ENCODE results near the gene RHBDL3.

The RHBDL3 gene, protein sequence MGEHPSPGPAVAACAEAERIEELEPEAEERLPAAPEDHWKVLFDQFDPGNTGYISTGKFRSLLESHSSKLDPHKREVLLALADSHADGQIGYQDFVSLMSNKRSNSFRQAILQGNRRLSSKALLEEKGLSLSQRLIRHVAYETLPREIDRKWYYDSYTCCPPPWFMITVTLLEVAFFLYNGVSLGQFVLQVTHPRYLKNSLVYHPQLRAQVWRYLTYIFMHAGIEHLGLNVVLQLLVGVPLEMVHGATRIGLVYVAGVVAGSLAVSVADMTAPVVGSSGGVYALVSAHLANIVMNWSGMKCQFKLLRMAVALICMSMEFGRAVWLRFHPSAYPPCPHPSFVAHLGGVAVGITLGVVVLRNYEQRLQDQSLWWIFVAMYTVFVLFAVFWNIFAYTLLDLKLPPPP

DNA sequence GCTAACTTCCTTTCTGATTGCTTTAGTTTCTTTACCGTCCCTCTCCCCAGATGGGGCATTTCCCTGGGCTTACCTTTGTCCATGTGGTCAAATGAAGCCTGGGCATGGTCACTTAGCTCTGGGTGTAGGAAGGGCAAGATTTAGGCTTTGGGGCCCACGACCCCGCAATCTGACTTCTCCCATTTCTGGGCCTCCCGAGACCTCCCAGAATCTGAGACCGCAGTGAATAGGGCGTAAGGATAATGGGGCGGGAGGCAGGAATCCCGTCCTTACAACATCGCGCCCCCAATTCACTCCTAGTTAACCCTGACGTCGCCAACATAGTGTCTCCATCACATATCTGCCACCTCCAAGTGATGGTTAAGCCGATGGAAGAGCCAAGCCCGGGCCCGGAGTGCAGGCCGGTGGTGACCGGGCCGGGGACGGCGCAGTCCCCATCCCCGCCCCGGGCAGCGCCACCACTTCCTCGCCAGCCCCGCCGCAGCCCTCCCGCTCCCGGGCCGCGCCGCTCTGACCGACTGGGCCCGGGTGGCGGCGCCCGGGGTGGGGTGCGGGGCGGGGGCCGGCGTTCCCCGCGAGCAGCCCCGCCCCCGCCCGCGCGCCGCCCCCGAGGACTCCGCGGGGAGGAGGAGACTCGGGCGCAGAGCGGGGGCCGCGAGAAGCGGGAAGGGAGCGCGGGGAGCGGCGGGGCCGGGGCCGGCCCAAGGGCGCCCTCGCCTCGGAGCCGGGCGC lies at the start of gene RHBDL3:
TSS of gene RHBDL3 (plus strand) at position 641 of the 732 bp plus-strand sequence. CDS start 358 bp downstream, outside the sequence.
- Histone ChIP-seq H3K36me3 (no peaks in the 10 kb centered on the region), H3K27ac (no peak within 1 kb of the TSS), H3K4me1 (peaks cover 15% of the 10 kb centered on the region), H4K20me1 (peaks cover 41% of the 10 kb centered on the region), H3K9ac (peak within 1 kb of the TSS; percentile 61), H3K4me3 (peak within 1 kb of the TSS; percentile 72), H3K9me3 (no peaks in the 10 kb centered on the region), H3K27me3 (peaks cover 93% of the 10 kb centered on the region), H3K4me2 (peak within 1 kb of the TSS; percentile 99)
- no peak for TF ChIP-seq Cebpa-rat (IDR thresholded peaks at IDR 0.05)

DNA sequence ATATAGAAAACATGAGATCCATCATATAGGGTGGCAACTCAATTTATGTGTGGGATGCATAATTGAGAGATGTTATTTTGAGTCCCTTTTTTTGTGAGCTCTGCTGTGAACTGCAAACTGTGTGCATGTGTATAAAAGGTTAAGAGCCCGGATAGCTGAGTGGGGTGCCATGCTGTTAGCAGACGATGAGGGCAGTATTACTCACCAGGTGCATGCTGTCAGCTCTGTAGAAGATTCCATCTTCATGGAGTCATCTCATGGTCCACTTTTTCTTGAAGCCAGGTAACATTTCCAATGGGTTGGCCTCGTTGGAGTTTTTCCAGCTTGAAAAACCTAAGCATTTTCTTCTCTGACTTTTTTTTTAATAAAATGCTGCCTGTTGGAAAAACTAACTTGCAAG lies 43.0 kb upstream of the RHBDL3 start:
- H3K9me3 ChIP-seq: no peaks in the 10 kb centered on the region
- H3K4me2 ChIP-seq: no peak overlapping the region
- TF ChIP-seq Cebpa-rat (IDR thresholded peaks at IDR 0.05): no peak
- no peak overlapping the region for H3K27ac ChIP-seq
- H4K20me1 ChIP-seq: no peaks in the 10 kb centered on the region
- H3K4me1 ChIP-seq: no peaks in the 10 kb centered on the region
- no peak overlapping the region for H3K9ac ChIP-seq
- H3K36me3 ChIP-seq: peaks cover 15% of the 10 kb centered on the region; the same call in 1 of the 2 replicates
- no peaks in the 10 kb centered on the region for H3K27me3 ChIP-seq
- H3K4me3 ChIP-seq: no peak overlapping the region

DNA sequence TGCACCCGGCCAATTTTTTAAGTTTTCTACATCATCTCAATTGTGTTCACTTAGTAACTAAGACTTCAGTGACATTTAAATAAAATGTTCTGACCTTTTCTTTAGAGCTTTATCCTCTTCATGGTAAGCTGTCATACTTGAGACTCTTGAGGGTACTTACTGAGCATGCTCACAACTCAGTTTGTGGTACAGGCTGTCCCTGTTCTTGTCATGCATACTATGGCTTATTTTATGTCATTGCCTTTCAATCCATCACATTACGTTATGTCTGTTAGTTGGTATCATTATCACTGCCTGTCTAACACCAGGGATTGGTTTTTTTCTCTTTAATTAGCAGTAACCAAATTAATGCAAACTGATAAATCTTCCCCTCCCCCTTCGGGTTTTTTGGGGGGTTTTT lies 41.9 kb upstream of the RHBDL3 start:
- Histone ChIP-seq H3K27me3 (no peaks in the 10 kb centered on the region), H3K4me2 (no peak overlapping the region), H3K9me3 (no peaks in the 10 kb centered on the region), H3K4me3 (no peak overlapping the region), H4K20me1 (no peaks in the 10 kb centered on the region), H3K4me1 (no peaks in the 10 kb centered on the region), H3K27ac (no peak overlapping the region), H3K9ac (no peak overlapping the region), H3K36me3 (peaks cover 6% of the 10 kb centered on the region; the same call in 1 of the 2 replicates)
- no peak for TF ChIP-seq Cebpa-rat (IDR thresholded peaks at IDR 0.05)

DNA sequence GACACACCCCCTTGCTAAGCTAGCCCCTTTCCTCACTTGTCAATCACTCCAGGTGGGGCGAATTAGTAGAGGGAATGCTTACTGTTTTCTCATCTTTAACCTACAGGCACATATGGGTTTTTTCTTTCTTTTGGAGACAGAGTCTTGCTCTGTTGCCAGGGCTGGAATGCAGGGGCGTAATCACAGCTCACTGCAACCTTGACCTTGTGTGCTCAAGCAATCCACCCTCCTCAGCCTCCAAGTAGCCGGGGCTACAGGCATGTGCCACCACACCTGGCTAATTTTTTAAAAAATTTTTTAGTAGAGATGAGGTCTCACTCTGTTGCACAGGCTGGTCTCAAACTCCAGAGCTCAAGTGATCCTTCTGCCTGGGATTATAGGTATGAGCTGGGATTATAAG lies 38.7 kb upstream of the RHBDL3 start:
- no peak for TF ChIP-seq Cebpa-rat (IDR thresholded peaks at IDR 0.05)
- no peaks in the 10 kb centered on the region for H3K27me3 ChIP-seq
- no peaks in the 10 kb centered on the region for H3K9me3 ChIP-seq
- no peak overlapping the region for H3K9ac ChIP-seq
- H3K4me2 ChIP-seq: no peak overlapping the region
- H3K4me1 ChIP-seq: no peaks in the 10 kb centered on the region
- peaks cover 6% of the 10 kb centered on the region; the same call in 1 of the 2 replicates for H3K36me3 ChIP-seq
- no peak overlapping the region for H3K4me3 ChIP-seq
- H4K20me1 ChIP-seq: no peaks in the 10 kb centered on the region
- H3K27ac ChIP-seq: no peak overlapping the region

DNA sequence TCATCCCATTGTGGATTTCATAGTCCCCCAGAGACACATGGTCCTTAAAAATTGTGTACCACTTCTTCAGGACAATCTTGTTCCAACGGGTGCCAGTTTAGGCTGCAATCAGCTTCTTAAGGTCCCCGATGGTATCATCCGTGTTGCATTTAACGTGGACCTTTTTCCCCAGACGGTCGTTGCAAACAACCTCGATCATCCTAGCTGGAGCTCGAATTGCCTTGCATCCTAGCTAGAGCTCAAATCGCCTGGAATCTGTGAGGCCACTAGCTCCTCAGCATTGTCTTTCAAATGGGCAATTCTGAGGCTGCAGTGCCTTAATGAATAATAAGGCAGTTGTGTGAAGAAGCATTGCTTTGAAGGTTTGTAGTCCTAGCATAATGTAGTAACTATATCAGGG lies 37.7 kb upstream of the RHBDL3 start:
- H3K9me3 ChIP-seq: no peaks in the 10 kb centered on the region
- H3K36me3 ChIP-seq: peaks cover 6% of the 10 kb centered on the region; the same call in 1 of the 2 replicates
- H3K9ac ChIP-seq: no peak overlapping the region
- H4K20me1 ChIP-seq: no peaks in the 10 kb centered on the region
- no peak overlapping the region for H3K27ac ChIP-seq
- no peaks in the 10 kb centered on the region for H3K4me1 ChIP-seq
- no peaks in the 10 kb centered on the region for H3K27me3 ChIP-seq
- no peak overlapping the region for H3K4me2 ChIP-seq
- no peak overlapping the region for H3K4me3 ChIP-seq
- no peak for TF ChIP-seq Cebpa-rat (IDR thresholded peaks at IDR 0.05)

DNA sequence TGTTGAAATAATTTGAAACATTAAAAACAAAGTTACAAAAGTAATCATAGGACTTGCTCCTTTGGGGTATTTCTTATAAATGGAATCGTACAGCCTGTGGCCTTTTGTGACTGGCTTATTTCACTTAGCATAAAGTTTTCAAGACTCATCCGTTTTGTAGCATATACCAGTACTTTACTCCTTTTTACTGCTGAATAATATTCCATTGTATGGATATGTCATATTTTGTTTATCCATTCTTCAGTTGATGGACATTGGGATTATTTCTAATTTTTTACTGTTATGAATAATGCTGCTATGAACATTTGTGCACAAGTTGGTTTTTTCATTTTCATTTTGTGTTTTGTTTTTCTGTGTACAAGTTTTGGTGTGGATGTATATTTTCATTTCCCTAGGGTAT lies 30.0 kb upstream of the RHBDL3 start:
- Histone ChIP-seq H3K9ac (no peak overlapping the region), H3K27me3 (no peaks in the 10 kb centered on the region), H4K20me1 (no peaks in the 10 kb centered on the region), H3K9me3 (no peaks in the 10 kb centered on the region), H3K36me3 (no peaks in the 10 kb centered on the region), H3K4me2 (no peak overlapping the region), H3K27ac (no peak overlapping the region), H3K4me3 (no peak overlapping the region), H3K4me1 (no peaks in the 10 kb centered on the region)
- no peak for TF ChIP-seq Cebpa-rat (IDR thresholded peaks at IDR 0.05)

DNA sequence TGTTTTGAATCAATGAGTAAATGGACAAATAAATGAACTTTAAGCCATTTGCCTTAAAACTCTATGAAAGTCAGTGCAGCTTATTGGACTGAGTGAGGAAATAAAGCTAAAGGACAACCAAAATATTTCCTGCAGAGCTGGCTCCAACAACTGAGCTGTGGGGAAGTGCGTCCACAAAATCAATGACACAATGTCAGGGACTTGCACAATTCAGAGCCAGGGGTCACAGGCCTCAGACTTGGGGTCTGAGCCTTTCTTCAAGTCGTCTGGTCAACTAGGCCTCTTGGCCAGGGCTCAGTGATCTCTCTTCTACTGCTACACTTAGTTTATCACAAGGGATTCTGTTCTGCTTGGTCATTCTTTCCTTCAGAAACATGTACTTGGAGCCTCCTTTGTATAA lies 26.2 kb upstream of the RHBDL3 start:
- H3K9me3 ChIP-seq: no peaks in the 10 kb centered on the region
- H3K4me1 ChIP-seq: no peaks in the 10 kb centered on the region
- no peak for TF ChIP-seq Cebpa-rat (IDR thresholded peaks at IDR 0.05)
- no peaks in the 10 kb centered on the region for H3K36me3 ChIP-seq
- no peak overlapping the region for H3K4me3 ChIP-seq
- H3K27ac ChIP-seq: no peak overlapping the region
- no peak overlapping the region for H3K9ac ChIP-seq
- H3K27me3 ChIP-seq: no peaks in the 10 kb centered on the region
- no peak overlapping the region for H3K4me2 ChIP-seq
- H4K20me1 ChIP-seq: no peaks in the 10 kb centered on the region

DNA sequence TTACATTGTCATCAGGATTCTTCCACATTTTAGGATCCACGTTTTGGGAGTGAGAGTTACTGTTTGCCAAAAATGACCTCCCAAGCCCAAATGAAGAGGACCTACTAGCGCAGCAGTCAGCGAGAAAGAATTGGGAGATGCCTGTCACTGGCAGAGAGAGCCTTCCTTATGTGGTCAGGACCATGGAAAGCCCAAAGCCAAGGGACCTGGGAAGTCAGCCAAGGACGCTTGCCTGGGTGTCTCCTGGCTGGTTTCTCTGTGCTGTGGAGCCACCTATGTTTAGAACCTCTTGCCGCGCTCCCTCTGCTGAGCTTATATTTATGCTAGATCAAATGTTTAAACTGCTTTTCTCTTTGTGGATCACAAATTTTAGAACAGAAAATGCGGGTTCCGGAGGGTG lies 24.9 kb upstream of the RHBDL3 start:
- Histone ChIP-seq H4K20me1 (no peaks in the 10 kb centered on the region), H3K4me2 (no peak overlapping the region), H3K27ac (no peak overlapping the region), H3K27me3 (no peaks in the 10 kb centered on the region), H3K4me3 (no peak overlapping the region), H3K9me3 (no peaks in the 10 kb centered on the region), H3K9ac (no peak overlapping the region), H3K4me1 (no peaks in the 10 kb centered on the region), H3K36me3 (no peaks in the 10 kb centered on the region)
- no peak for TF ChIP-seq Cebpa-rat (IDR thresholded peaks at IDR 0.05)

DNA sequence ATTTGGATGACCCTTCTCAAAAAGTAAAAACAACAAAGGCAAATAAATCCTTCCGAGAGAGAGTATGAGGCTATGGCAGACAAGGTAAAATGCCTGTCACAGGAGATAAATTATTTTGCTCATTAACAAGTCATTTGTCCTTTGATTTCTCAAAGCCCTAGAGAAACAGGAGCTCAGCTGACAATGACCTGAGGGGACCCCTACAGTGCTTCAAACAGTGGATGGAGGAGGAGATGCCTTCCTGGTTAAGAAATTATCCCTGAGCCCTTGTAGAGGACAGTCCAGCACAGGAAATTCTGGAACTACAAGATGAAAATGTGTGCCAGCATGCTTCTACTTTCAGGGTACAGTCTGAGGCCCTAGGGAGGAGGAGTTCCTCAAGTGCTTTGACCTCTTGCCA lies 24.0 kb upstream of the RHBDL3 start:
- no peak for TF ChIP-seq Cebpa-rat (IDR thresholded peaks at IDR 0.05)
- H4K20me1 ChIP-seq: no peaks in the 10 kb centered on the region
- H3K4me1 ChIP-seq: no peaks in the 10 kb centered on the region
- no peaks in the 10 kb centered on the region for H3K9me3 ChIP-seq
- no peak overlapping the region for H3K4me2 ChIP-seq
- H3K27me3 ChIP-seq: no peaks in the 10 kb centered on the region
- no peaks in the 10 kb centered on the region for H3K36me3 ChIP-seq
- no peak overlapping the region for H3K4me3 ChIP-seq
- no peak overlapping the region for H3K9ac ChIP-seq
- H3K27ac ChIP-seq: no peak overlapping the region

DNA sequence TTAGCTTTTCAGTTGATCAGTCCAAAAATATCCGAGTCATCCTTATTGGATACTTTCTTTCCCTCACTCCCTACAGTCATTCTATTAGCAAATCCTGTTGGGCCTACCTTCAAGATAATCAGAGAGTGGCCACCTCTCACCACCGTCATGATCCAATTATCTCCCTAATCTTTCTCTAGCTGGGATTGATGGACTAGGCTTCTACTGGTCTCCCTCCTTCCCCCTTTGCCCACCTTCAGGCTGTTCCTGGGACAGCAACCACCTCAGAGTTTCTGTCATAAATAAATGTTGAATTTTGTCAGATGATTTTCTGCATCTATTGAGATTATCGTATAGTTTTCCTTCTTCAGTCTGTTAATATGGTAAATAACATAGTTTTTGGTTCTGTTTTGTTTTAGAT lies 16.2 kb upstream of the RHBDL3 start:
- Histone ChIP-seq H3K4me3 (no peak overlapping the region), H3K4me1 (no peaks in the 10 kb centered on the region), H3K27me3 (no peaks in the 10 kb centered on the region), H3K36me3 (no peaks in the 10 kb centered on the region), H3K9me3 (no peaks in the 10 kb centered on the region), H4K20me1 (no peaks in the 10 kb centered on the region), H3K9ac (no peak overlapping the region), H3K4me2 (no peak overlapping the region), H3K27ac (no peak overlapping the region)
- no peak for TF ChIP-seq Cebpa-rat (IDR thresholded peaks at IDR 0.05)
